Measurements from ENCODE around the gene ZFP36L2.
A peak's percentile ranks its signal among the peaks of the same experiment; 100 is the strongest.

Gene ZFP36L2

GRCh38 chr2:43186321-43186678, 40.1 kb downstream of the ZFP36L2 start:
- no peak for DNase-seq (ENCODE audit: low spot score)

GRCh38 chr2:43185146-43185545, 41.3 kb downstream of the ZFP36L2 start:
- DNase-seq (ENCODE audit: low spot score): peak; percentile 19

GRCh38 chr2:43184339-43184895, 42.0 kb downstream of the ZFP36L2 start:
- peak; percentile 66 for DNase-seq (ENCODE audit: low spot score)

- DNase-seq (ENCODE audit: low spot score): no peak
Measured at GRCh38 chr2:43183743-43184142, 42.7 kb downstream of the ZFP36L2 start.

- no peak for DNase-seq (ENCODE audit: low spot score)
Measured at GRCh38 chr2:43180897-43181296, 45.5 kb downstream of the ZFP36L2 start.

- DNase-seq (ENCODE audit: low spot score): no peak
Measured at GRCh38 chr2:43179942-43180341, 46.5 kb downstream of the ZFP36L2 start.

- DNase-seq (ENCODE audit: low spot score): no peak
Measured at GRCh38 chr2:43178602-43179542, 47.5 kb downstream of the ZFP36L2 start.

- no peak for DNase-seq (ENCODE audit: low spot score)
Measured at GRCh38 chr2:43178055-43178598, 48.3 kb downstream of the ZFP36L2 start.

- DNase-seq (ENCODE audit: low spot score): no peak
Measured at GRCh38 chr2:43176449-43176848, 50.0 kb downstream of the ZFP36L2 start.

GRCh38 chr2:43175876-43176275, 50.5 kb downstream of the ZFP36L2 start:
- no peak for DNase-seq (ENCODE audit: low spot score)

- DNase-seq (ENCODE audit: low spot score): no peak
Measured at GRCh38 chr2:43175020-43175441, 51.4 kb downstream of the ZFP36L2 start.

GRCh38 chr2:43174368-43174916, 52.0 kb downstream of the ZFP36L2 start:
- DNase-seq (ENCODE audit: low spot score): no peak

Measured in RKO (cell line).